T-helper 17 cell (primary cell): ENCODE results near the gene IVNS1ABP. TPM values are rescaled to one million over a fixed set of nuclear protein-coding genes. Genes with fewer than 3 reads are reported as not detected.
"Not testable (repeated sequence)": the region's sequence is repeated elsewhere in the genome, so short reads cannot be mapped to it uniquely, and the experiment has no call there.

Experiments
- ATAC-seq: fragments of 150-1000 bp; cut with Tn5 transposase; 2 replicates; pipeline ENCODE4 v1.10.0; 2021; ENCODE audit warnings: mild to moderate bottlenecking, moderate library complexity
- DNase-seq, 3 donors: peaks; one replicate each; pipeline versions ENCODE4 v3.0.0 to v3.0.0-alpha.2; 2020 to 2021
- H3K9me3 ChIP-seq: one replicate; pipeline ENCODE4 v1.7.0; 2013; ENCODE audit warnings: low read length, mild to moderate bottlenecking; ENCODE audit not compliant: control insufficient read depth, poor library complexity, severe bottlenecking
- H3K27ac Mint-ChIP-seq: one replicate; pipeline ENCODE4 v1.8.0; 2022; ENCODE audit warnings: mild to moderate bottlenecking, moderate library complexity, mixed read lengths
- H3K27me3 Mint-ChIP-seq: one replicate; pipeline ENCODE4 v1.8.0; 2022; ENCODE audit warnings: mixed read lengths
- H3K36me3 Mint-ChIP-seq: one replicate; pipeline ENCODE4 v1.8.0; 2022; ENCODE audit warnings: low read depth, mixed read lengths
- H3K4me1 Mint-ChIP-seq: one replicate; pipeline ENCODE4 v1.8.0; 2022; ENCODE audit warnings: mild to moderate bottlenecking, mixed read lengths
- H3K4me3 Mint-ChIP-seq: one replicate; pipeline ENCODE4 v1.8.0; 2022; ENCODE audit warnings: mild to moderate bottlenecking, moderate library complexity, mixed read lengths
- total RNA-seq, 4 donors: library from RNA in 2 of 4; stranded (reverse) in 2 of 4; gene quantifications; one replicate each; pipeline ENCODE4 v1.2.3 and lab custom pipeline; 2022 to 2026

IVNS1ABP gene
- total RNA-seq, 2 donors from 2014 or later = 467 to 499 TPM

DNA sequence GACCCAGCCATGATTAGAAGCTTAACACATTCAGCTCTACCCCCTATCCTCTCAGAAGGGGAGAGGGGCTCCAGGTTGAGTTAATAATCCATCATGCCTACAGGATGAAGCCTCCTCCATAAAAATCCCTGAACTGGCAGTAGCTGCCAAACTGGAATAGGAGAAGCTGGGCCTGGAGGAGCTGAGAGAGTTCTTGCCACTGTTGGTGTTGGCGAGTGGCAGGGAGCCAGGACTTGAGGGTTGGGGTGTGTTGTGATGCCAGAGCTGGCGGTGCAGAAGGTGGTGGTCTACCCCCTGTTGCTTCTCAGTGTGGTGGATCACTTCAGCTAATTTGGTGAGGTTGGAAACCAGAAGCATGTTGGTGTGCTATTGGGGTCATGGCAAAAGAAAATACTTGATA, 36.5 kb downstream of the IVNS1ABP start:
- Mint-ChIP-seq H3K4me1 (peaks cover 23% of the 10 kb centered on the region), H3K27ac (peak overlapping the region; percentile 90), H3K36me3 (peaks cover 5% of the 10 kb centered on the region), H3K27me3 (no peaks in the 10 kb centered on the region), H3K4me3 (peak overlapping the region; percentile 80)
- ATAC-seq (no peak), DNase-seq (no peak)
- H3K9me3 ChIP-seq = peaks cover 2% of the 10 kb centered on the region

DNA sequence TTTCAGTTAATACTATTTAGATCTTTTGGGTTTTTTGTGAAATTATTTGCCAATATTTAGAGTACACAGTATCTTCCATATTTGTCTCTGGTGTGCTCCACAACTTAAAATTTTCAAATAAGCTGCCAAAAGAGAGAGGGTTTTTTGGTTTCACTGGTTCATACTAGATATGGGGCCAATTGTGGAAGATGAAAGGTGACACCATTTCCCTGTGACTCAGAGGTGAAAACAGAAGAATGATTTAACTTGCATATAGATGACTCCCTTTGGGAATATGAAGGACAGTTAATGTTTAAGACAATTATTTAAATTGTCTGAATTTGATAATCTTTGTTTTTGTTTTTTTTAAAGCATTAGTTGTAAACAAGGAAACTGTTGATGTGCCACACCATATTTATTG, 37.5 kb downstream of the IVNS1ABP start:
- peaks cover 2% of the 10 kb centered on the region for H3K9me3 ChIP-seq
- peak overlapping the region; percentile 90 for H3K27ac Mint-ChIP-seq

DNA sequence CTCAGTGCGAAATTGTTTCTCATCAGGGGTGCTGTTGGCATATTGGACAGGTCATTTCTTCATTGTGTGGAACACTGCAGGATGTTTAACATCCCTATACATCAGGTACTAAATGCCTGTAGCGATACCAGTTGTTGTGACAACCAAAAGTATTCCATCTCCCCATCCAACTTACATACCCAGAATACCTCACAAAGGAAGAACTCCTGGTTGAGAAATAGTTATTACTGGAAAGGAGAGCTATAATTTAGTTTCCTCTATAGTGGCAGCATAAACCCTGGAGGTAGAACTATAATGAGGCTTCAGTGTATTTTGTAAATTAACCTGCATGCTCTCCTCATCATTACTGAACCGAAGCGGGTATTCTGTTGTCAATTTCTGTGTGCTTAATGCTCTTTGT, 45.1 kb downstream of the IVNS1ABP start:
- Mint-ChIP-seq H3K36me3 (peaks cover 3% of the 10 kb centered on the region), H3K4me3 (no peak overlapping the region), H3K27me3 (no peaks in the 10 kb centered on the region), H3K27ac (no peak overlapping the region), H3K4me1 (peaks cover 6% of the 10 kb centered on the region)
- ATAC-seq (no peak), DNase-seq (no peak)
- H3K9me3 ChIP-seq = no peaks in the 10 kb centered on the region

More for the DNA sequence above, 37.5 kb downstream of the IVNS1ABP start:
- DNase-seq (no peak), ATAC-seq (no peak)
- H3K36me3 Mint-ChIP-seq = peaks cover 5% of the 10 kb centered on the region
- H3K4me1 Mint-ChIP-seq = peaks cover 18% of the 10 kb centered on the region
- H3K4me3 Mint-ChIP-seq = no peak overlapping the region
- H3K27me3 Mint-ChIP-seq = no peaks in the 10 kb centered on the region

GRCh38 chr1:185268352-185268751, 48.7 kb downstream of the IVNS1ABP start:
- H3K27ac Mint-ChIP-seq = no peak overlapping the region
- DNase-seq = no peak
- H3K36me3 Mint-ChIP-seq = peaks cover 3% of the 10 kb centered on the region
- no peaks in the 10 kb centered on the region for H3K27me3 Mint-ChIP-seq
- ATAC-seq = no peak
- H3K4me3 Mint-ChIP-seq = no peak overlapping the region
- no peaks in the 10 kb centered on the region for H3K9me3 ChIP-seq
- H3K4me1 Mint-ChIP-seq = peaks cover 6% of the 10 kb centered on the region

DNA sequence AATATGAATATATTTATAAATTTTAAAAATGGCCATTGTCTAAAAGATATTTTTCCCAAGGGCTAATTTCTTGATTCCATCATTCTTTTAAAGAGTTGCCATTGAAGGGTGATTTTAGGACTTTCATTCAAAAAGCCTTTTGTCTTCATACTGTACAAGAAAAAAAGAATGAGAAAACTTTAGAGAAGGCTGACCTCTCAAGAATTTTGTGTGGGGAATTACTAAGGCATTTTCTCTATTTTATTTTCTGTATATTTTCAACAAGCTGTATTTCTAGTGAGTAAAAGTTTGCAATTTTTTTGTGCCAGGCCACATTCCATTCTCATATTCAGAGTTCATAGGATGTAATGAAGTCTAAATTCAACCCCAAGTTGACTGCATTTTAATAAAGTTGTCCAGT, 49.3 kb downstream of the IVNS1ABP start:
- Mint-ChIP-seq H3K4me3 (no peak overlapping the region), H3K27ac (no peak overlapping the region), H3K4me1 (peaks cover 6% of the 10 kb centered on the region), H3K27me3 (no peaks in the 10 kb centered on the region), H3K36me3 (peaks cover 3% of the 10 kb centered on the region)
- no peaks in the 10 kb centered on the region for H3K9me3 ChIP-seq
- DNase-seq (no peak), ATAC-seq (no peak)

- DNase-seq = no peak
- Mint-ChIP-seq H3K4me1 (peaks cover 6% of the 10 kb centered on the region), H3K27ac (no peak overlapping the region), H3K27me3 (no peaks in the 10 kb centered on the region), H3K36me3 (peaks cover 3% of the 10 kb centered on the region), H3K4me3 (no peak overlapping the region)
- no peak for ATAC-seq
- no peaks in the 10 kb centered on the region for H3K9me3 ChIP-seq
Measured at GRCh38 chr1:185267301-185267700, 49.7 kb downstream of the IVNS1ABP start.

DNA sequence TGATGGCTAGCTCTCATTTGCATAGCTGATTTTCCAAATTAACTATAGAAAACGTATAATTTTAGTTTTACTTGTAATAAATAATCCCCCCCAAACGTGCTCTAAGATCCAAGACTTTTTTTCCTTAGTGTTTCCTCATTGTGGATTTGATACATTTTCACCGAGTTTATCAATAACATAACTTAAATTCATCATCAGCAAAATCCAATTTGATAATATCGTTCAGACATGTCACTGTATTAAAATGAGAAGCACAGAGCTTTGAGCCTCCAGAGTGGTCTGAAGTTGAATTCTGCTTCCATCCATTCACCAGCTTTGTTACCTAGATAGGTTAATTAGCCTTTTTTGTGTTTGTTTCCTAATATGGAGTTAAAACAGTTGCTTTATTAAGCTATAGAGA, 51.7 kb downstream of the IVNS1ABP start:
- H3K9me3 ChIP-seq = no peaks in the 10 kb centered on the region
- Mint-ChIP-seq H3K4me3 (no peak overlapping the region), H3K36me3 (peaks cover 2% of the 10 kb centered on the region), H3K27ac (no peak overlapping the region), H3K4me1 (peaks cover 2% of the 10 kb centered on the region), H3K27me3 (no peaks in the 10 kb centered on the region)
- no peak for ATAC-seq
- no peak for DNase-seq

GRCh38 chr1:185263780-185264179, 53.3 kb downstream of the IVNS1ABP start:
- DNase-seq (no peak), ATAC-seq (no peak)
- H3K9me3 ChIP-seq = no peaks in the 10 kb centered on the region
- Mint-ChIP-seq H3K27me3 (no peaks in the 10 kb centered on the region), H3K4me3 (no peak overlapping the region), H3K4me1 (peaks cover 1% of the 10 kb centered on the region), H3K36me3 (peaks cover 4% of the 10 kb centered on the region), H3K27ac (no peak overlapping the region)

DNA sequence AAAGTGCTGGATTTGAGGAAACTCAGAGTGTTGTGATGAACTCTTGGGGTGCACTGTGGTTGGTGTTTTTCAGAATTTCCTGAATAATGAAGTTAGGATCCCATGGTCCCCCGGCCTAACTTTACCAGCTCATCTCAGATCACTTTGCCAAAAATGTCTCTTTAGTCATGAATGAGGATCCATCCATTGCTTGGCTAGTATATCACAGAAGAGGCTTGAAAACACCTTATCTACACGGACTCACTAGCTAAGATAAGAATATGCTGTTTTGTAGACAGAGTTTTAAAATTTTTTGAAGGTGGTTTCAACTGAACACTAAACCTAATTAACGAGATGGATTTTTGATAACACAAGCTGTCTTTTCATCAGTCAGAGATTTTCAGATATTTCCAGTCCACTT, 53.8 kb downstream of the IVNS1ABP start:
- peaks cover 4% of the 10 kb centered on the region for H3K36me3 Mint-ChIP-seq
- peaks cover 4% of the 10 kb centered on the region for H3K4me1 Mint-ChIP-seq

DNA sequence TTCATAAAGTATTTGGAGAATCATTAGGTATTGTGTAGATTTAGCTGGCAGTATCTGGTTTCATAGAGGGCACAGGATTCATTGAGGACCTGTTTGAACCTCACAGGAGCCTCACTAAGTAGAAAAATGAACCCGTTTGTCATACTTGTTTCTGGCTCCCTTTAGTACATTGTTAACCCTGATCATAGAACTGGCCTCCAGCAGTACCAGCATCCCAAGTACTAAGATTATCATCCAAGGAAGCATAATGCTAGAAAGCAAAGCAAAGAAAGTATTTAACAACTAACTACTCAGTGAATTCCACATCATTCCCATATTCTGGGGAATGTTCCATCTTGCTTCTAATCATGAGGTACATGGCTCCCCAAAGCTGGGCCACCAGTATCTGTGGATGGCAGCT, 54.9 kb downstream of the IVNS1ABP start:
- no peak for DNase-seq
- peaks cover 4% of the 10 kb centered on the region for H3K4me1 Mint-ChIP-seq

More for the DNA sequence above, 53.8 kb downstream of the IVNS1ABP start:
- Mint-ChIP-seq H3K27ac (no peak overlapping the region), H3K27me3 (no peaks in the 10 kb centered on the region), H3K4me3 (no peak overlapping the region)
- no peak for ATAC-seq
- DNase-seq = no peak
- H3K9me3 ChIP-seq = no peaks in the 10 kb centered on the region

DNA sequence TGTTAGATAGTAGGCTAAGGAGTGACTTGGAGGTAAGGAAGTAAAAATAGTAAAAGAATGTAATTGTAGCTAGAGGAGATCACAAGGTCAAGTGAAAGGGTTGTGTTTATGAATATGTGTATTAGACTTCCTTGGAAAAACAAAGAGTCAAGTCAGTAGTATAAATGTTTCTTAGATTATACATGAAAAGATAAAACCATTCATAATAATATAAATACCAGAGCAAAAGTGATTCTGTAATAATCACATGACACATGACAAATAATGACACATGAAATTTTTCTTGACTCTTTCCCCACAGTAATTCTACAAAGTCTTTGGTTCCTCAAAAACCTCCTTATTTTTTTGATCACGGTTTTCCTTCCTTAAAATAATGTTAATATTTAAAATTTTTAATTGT, 56.4 kb downstream of the IVNS1ABP start:
- DNase-seq (no peak), ATAC-seq (no peak)
- no peaks in the 10 kb centered on the region for H3K9me3 ChIP-seq
- H3K27ac Mint-ChIP-seq = no peak overlapping the region
- peaks cover 6% of the 10 kb centered on the region for H3K4me1 Mint-ChIP-seq
- no peak overlapping the region for H3K4me3 Mint-ChIP-seq
- peaks cover 4% of the 10 kb centered on the region for H3K36me3 Mint-ChIP-seq
- no peaks in the 10 kb centered on the region for H3K27me3 Mint-ChIP-seq

More for the DNA sequence above, 54.9 kb downstream of the IVNS1ABP start:
- H3K27ac Mint-ChIP-seq = no peak overlapping the region
- H3K36me3 Mint-ChIP-seq = peaks cover 4% of the 10 kb centered on the region
- no peak for ATAC-seq
- no peak overlapping the region for H3K4me3 Mint-ChIP-seq
- H3K27me3 Mint-ChIP-seq = no peaks in the 10 kb centered on the region
- H3K9me3 ChIP-seq = no peaks in the 10 kb centered on the region

DNA sequence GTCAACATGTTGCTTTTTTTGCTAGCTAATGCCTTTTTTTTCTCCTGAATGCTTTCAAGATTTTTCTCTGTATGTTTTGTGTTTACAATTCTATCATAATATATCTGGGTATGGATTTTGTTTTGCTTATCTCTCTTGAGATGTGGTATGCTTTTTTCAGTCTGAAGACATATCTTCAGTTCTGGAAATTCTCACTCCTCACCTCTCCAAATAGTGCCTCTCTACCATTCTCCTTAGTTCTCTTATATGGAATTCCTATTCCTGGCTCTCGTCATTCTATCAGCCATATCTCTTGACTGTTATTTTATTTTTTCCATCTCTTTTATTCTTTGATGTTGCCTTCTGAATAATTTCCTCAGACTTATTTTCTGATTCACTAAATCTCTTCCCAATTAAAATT, 58.4 kb downstream of the IVNS1ABP start:
- H3K9me3 ChIP-seq = no peaks in the 10 kb centered on the region
- Mint-ChIP-seq H3K4me1 (peaks cover 6% of the 10 kb centered on the region), H3K27ac (peak overlapping the region; percentile 46), H3K4me3 (no peak overlapping the region), H3K27me3 (no peaks in the 10 kb centered on the region), H3K36me3 (peaks cover 4% of the 10 kb centered on the region)
- no peak for DNase-seq
- ATAC-seq = no peak

GRCh38 chr1:185257950-185258208, 59.2 kb downstream of the IVNS1ABP start:
- H3K27me3 Mint-ChIP-seq = no peaks in the 10 kb centered on the region
- H3K9me3 ChIP-seq = no peaks in the 10 kb centered on the region
- no peak for DNase-seq
- H3K27ac Mint-ChIP-seq = peak overlapping the region; percentile 46
- no peak for ATAC-seq
- H3K4me1 Mint-ChIP-seq = peaks cover 6% of the 10 kb centered on the region
- no peak overlapping the region for H3K4me3 Mint-ChIP-seq
- H3K36me3 Mint-ChIP-seq = peaks cover 4% of the 10 kb centered on the region

- not testable (repeated sequence) for H3K9me3 ChIP-seq, H3K4me1 Mint-ChIP-seq, DNase-seq, ATAC-seq, H3K27me3 Mint-ChIP-seq, H3K36me3 Mint-ChIP-seq
- H3K27ac Mint-ChIP-seq = peak overlapping the region; percentile 46
- H3K4me3 Mint-ChIP-seq = peak overlapping the region; percentile 49
Measured at GRCh38 chr1:185257116-185257949, 59.7 kb downstream of the IVNS1ABP start.
